ENCODE data around the gene TMEM231. TPM values are rescaled to one million over a fixed set of nuclear protein-coding genes. Genes with fewer than 3 reads are reported as not detected.
"Not testable (repeated sequence)": the region's sequence is repeated elsewhere in the genome, so short reads cannot be mapped to it uniquely, and the experiment has no call there.

The TMEM231 gene
- total RNA-seq, 2 donors from 2014 or later = 2.6 to 7.6 TPM

- intact Hi-C loops (cut with DNase I) = no loop called here
- H3K36me3 ChIP-seq (replicated peaks in 1 of 2; ENCODE audit: insufficient read depth in 1 of 2, low read depth in 2 of 2) = no peaks in the 10 kb centered on the region
- ATAC-seq = no peak
- 61 to 80% methylated on average over 2 of the region's 2 CpGs for WGBS, 2 donors
- no peaks in the 10 kb centered on the region for H3K9me3 ChIP-seq
- no peaks in the 10 kb centered on the region for H3K27me3 ChIP-seq
- H3K27ac ChIP-seq = peak overlapping the region in 1 of 4 donors; percentile 8
- H3K4me1 ChIP-seq = peaks cover 6% of the 10 kb centered on the region
- no peak for TF ChIP-seq CTCF (IDR thresholded peaks at IDR 0.05)
- no peak for TF ChIP-seq POLR2A (IDR thresholded peaks at IDR 0.05)
- DNase-seq = no peak
- H3K4me3 ChIP-seq = no peak overlapping the region
These were observed 3.1 kb downstream of the TMEM231 start for GRCh38 chr16:75552951-75553350.

GRCh38 chr16:75550211-75550662, 5.8 kb downstream of the TMEM231 start:
- Histone ChIP-seq H3K36me3 (replicated peaks in 1 of 2; ENCODE audit: insufficient read depth in 1 of 2, low read depth in 2 of 2) (no peaks in the 10 kb centered on the region), H3K4me1 (peaks cover under 1% of the 10 kb centered on the region), H3K27me3 (no peaks in the 10 kb centered on the region), H3K4me3 (no peak overlapping the region), H3K9me3 (no peaks in the 10 kb centered on the region), H3K27ac (no peak overlapping the region)
- peak; percentile 39 for ATAC-seq
- TF ChIP-seq CTCF (IDR thresholded peaks at IDR 0.05) = peak in 2 of 7 experiments; percentile 25 to 31
- no peak for TF ChIP-seq POLR2A (IDR thresholded peaks at IDR 0.05)
- intact Hi-C loops (cut with DNase I) = no loop called here
- peak in 2 of 4 donors; percentile 14 to 44 for DNase-seq
- 72 to 89% methylated on average over 7 of the region's 7 CpGs for WGBS, 2 donors

- H3K36me3 ChIP-seq (replicated peaks in 1 of 2; ENCODE audit: insufficient read depth in 1 of 2, low read depth in 2 of 2); H3K27ac ChIP-seq; intact Hi-C loops (cut with DNase I); DNase-seq; ATAC-seq; H3K4me1 ChIP-seq; H3K27me3 ChIP-seq; H3K4me3 ChIP-seq; H3K9me3 ChIP-seq: not testable (repeated sequence)
- WGBS, 2 donors = 86 to 93% methylated on average over 9 of the region's 9 CpGs
These were observed 7.6 kb downstream of the TMEM231 start for GRCh38 chr16:75548456-75548855.

GRCh38 chr16:75546293-75546692, 9.8 kb downstream of the TMEM231 start:
- no peaks in the 10 kb centered on the region for H3K36me3 ChIP-seq (replicated peaks in 1 of 2; ENCODE audit: insufficient read depth in 1 of 2, low read depth in 2 of 2)
- H3K4me1 ChIP-seq = no peaks in the 10 kb centered on the region
- intact Hi-C loops (cut with DNase I) = no loop called here
- H3K9me3 ChIP-seq = no peaks in the 10 kb centered on the region
- no peak for ATAC-seq
- H3K27me3 ChIP-seq = no peaks in the 10 kb centered on the region
- 91 to 94% methylated on average over 7 of the region's 7 CpGs for WGBS, 2 donors
- H3K27ac ChIP-seq = no peak overlapping the region
- TF ChIP-seq POLR2A (IDR thresholded peaks at IDR 0.05) = no peak
- no peak for TF ChIP-seq CTCF (IDR thresholded peaks at IDR 0.05)
- no peak for DNase-seq
- no peak overlapping the region for H3K4me3 ChIP-seq

GRCh38 chr16:75545879-75546278, 10.2 kb downstream of the TMEM231 start:
- H3K4me1 ChIP-seq; intact Hi-C loops (cut with DNase I); H3K27me3 ChIP-seq; DNase-seq; H3K36me3 ChIP-seq (replicated peaks in 1 of 2; ENCODE audit: insufficient read depth in 1 of 2, low read depth in 2 of 2); H3K4me3 ChIP-seq; ATAC-seq; H3K27ac ChIP-seq; H3K9me3 ChIP-seq: not testable (repeated sequence)
- WGBS, 2 donors = 100% methylated on average over 1 of the region's 1 CpG; no CpG with 5 or more reads in 1 of the 2 donors

GRCh38 chr16:75542462-75542861, 13.6 kb downstream of the TMEM231 start:
- DNase-seq; intact Hi-C loops (cut with DNase I); H3K27me3 ChIP-seq; ATAC-seq; H3K27ac ChIP-seq; H3K36me3 ChIP-seq (replicated peaks in 1 of 2; ENCODE audit: insufficient read depth in 1 of 2, low read depth in 2 of 2); H3K4me3 ChIP-seq; H3K9me3 ChIP-seq; H3K4me1 ChIP-seq: not testable (repeated sequence)
- WGBS, 2 donors = 92 to 95% methylated on average over 4 to 8 of the region's 8 CpGs
